NCI-H1417 (cell line): Measurements from ENCODE around the gene RPS21.
A peak's percentile ranks its signal among the peaks of the same experiment; 100 is the strongest.
"Not testable (repeated sequence)": the region's sequence is repeated elsewhere in the genome, so short reads cannot be mapped to it uniquely, and the experiment has no call there.

ENCODE experiments used
- DNase-seq, 3 experiments: peaks; one replicate each; lab custom pipeline; 2025; lab: John Stamatoyannopoulos, UW

RPS21 gene

DNA sequence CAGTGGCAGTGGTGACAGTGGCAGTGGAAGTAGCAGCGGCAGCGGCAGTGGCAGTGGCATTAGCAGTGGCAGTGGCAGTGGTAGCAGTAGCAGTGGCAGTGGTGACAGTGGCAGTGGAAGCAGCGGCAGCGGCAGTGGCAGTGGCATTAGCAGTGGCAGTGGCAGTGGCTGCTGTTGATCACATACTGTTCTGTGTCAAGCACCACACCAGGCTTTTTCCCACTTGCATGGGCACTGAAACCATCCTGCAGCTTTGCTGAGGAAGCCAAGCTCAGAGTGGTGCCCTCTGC, 39.1 kb downstream of the RPS21 start:
- not testable (repeated sequence) for DNase-seq

GRCh38 chr20:62426699-62427131, 39.8 kb downstream of the RPS21 start:
- peak; percentile 43 to 75 (median 57) for DNase-seq

- peak in 2 of 3 experiments; percentile 83 to 94 for DNase-seq
Observed at GRCh38 chr20:62427172-62428001, 40.5 kb downstream of the RPS21 start, which contains the start of gene RBBP8NL. RBBP8NL (minus strand) TSS chr20:62427539; CDS start chr20:62419647, 7,892 bp downstream.

GRCh38 chr20:62428002-62428372, 41.1 kb downstream of the RPS21 start:
- DNase-seq: no peak

DNA sequence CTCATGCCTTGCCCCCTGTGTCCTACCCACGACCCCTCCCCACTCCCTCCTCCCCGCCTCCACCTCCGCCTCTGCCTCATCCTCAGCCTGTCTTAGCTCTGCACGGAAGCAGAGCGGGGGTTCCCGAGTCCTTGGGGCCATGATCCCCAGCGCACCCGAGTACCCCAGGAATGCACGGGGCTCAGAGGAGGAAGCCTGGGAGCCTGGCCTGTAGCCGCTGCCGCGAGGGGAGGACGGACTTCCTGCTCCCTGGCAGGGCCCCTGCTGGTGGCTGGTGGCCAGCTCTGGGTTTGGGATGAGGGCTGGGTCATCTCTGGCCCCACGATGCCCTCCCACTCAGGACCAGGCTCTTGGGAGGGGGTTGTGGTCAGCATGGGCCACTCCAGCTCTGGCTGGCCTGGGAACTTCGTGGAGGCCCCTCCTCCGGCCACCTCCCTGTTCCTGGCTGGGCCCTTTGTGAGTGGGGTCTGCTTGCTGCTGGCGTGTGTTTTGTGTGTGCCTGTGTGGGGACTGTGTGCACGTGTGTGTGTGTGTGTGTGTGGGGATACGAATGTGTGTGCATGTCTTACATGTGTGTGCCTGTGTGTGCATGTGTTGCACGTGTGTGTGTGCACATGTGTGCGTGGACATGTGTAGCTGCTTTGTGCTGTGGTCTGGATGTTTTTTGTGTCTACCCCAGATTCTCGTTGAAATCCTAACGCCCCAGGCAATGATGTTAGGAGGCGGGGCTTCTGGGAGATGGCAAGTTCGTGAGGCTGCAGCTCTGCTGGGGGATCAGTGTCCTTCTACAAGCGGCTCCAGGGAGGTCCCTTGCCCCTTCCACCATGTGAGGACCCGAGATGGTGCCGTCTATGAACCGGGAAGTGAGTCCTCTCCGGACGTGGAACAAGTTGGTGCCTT, 41.7 kb downstream of the RPS21 start:
- no peak for DNase-seq

DNA sequence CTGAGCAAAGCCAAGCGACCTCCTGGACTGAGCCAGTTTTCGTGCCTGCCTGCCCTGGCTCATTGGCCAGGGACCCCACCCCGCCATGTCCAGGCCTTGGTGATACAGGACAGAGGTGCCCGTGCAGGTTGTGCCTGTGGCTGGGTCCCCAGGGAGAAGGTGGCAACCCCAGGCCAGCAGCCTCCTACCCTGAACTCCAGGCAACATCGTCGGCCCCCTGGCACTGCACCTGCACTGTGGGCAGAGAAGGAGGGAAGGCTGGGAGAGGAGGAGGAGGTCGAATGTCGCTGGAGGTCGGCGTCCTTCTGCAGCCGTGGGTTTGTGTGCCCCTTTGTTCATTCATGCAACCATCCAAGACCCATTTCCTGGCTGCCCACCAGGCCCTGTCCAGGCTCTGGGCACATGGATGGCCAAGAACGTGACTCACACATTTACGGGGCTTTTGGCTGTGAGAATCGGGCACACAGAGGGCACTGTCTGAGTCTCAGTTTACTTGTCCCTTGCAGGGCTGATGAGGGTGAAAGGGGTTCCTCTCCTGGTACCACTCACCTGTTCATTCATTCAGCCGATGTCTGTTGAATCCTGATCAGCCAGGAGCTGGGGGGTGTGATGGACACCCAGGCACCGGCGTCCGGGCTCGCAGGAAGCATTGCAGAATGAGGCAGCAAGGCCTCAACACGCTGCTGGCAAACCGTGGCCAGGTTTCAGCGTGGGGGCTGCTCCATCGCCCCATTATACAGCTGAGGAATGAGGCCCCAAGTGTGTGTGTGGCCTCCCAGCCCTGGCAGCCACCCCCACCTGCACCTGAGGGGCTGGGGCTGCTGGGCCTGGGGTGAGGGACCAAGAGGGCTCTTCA, 42.8 kb downstream of the RPS21 start:
- no peak for DNase-seq

DNA sequence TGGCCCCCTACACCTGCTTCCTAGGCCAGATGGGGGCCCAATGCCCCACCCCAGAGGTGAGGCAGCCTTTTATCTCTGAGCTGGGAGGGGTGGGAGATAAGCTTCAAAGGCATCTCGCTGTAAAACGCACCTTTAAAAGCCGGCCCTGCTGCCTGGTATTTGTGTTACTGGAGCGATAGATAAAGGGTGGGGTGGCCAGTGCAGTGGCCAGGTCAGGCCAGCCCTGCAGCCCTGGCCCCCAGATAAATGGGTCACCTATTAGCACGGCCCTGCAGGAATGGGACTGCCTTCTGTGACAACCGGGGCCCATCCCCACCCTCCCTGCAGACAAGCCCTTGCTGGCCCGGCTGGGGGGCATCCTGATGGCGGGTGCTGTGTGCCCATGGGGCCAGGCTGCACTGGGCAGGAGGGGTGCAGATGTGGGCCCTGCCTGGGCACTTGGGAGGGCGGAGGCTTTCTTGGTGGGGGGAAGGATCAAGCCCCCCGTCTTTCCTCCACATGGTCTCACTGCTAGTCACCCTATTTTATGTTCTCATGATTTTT, 43.5 kb downstream of the RPS21 start:
- no peak for DNase-seq

DNA sequence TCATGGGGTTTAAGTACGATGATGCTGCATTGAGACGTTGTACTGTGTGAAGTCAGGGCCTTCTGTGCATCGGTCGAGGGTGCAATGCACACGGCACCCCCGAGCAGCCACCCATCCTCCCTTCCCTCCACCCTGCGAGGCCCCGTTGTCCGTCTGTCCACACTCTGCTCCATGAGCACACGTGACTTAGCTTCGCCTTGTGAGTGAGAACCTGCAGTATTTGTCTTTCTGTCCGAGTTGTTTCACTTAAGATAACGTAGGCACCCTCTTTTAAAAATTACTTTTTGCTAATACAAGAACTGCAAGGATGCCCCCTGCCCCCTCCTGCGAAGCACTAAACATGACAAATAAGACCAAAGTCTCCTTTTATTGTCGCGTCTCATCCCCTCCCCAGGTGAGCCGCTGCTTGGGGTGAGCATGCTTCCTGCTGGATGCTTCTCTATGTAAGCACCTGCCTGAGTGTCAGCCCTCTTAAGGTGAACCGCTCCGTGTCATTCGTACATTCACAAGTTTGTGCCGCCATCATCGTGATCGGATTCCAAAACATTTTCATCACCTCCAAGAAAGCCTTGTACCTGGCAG, 44.1 kb downstream of the RPS21 start:
- DNase-seq: peak in 1 of 3 experiments; percentile 43

DNA sequence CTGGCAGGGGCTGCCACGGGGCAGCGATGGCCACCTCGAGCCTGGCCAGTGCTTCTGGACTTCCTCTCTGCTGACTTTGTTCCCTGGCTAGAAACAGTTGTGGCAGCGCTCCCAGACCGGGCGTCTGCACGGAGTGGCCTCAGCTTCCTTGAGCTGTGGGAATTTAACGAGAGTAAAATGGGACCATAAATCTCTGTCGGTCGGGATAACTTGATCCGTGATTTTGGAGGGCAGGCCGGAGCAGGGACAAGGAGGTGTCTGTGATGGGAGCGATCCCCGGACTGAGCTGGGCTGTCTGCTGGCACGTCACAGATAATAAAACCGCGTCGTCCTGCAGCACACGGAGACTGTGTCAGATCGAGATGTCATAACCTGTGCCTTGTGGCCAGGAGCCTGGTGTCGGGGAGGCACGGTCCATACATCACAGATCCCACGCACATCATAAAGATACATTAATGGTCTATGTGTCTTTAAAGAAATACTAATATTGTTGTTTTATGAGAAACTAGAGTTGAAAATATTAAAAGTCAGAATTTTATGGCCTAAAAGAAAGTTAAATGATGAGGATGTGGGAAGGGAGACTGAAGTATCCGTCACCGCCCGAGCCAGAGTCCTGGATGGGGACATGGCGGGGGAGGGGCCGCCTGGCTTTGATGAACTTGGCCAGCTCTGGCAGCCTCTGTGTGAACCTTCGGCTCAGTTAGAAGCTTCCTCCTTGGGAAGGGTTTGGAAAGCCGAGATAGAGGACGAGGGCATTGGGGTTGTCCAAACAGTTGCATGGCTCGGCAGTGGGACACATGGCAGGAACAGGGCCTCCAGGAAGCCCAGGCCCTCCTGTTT, 47.0 kb downstream of the RPS21 start:
- no peak for DNase-seq

DNA sequence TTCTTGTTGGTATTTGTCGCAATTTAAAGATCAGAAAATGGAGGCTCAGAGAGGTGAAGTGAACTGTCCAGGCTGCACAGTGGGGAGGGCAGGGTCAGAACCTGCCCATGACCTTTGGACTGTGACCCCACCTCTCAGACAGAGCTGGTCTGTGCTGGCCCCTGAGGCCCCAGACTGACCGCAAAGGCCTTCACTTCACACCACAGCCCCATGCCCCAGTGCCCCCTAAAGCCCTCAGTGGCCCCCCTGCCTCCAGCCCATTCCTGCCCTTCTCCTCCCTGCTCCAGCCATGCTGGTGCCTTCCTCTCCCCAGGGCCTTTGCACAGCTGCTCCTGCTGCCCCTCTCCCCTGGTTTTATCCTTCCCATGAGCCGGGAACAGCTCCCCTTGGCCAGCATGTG, 49.8 kb downstream of the RPS21 start:
- no peak for DNase-seq

DNA sequence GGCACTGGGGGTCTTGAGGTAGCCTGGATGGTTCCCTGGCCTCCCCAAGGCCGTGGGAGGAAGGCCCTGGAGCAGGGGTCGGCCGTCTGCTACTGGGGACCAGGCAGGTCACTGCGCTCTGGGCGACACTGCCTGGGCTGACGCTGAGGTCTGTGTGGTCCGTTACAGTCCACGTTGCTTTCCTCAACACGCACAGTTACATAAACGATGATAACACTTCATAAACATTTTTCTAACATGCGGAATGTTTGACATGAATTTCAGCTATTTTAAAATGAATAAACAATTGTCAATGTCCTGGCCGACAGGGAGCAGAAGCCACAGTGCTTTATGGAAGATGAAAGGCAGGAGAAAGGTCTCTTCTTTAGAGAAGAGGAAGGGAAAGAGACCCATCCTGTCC, 50.6 kb downstream of the RPS21 start:
- no peak for DNase-seq

DNA sequence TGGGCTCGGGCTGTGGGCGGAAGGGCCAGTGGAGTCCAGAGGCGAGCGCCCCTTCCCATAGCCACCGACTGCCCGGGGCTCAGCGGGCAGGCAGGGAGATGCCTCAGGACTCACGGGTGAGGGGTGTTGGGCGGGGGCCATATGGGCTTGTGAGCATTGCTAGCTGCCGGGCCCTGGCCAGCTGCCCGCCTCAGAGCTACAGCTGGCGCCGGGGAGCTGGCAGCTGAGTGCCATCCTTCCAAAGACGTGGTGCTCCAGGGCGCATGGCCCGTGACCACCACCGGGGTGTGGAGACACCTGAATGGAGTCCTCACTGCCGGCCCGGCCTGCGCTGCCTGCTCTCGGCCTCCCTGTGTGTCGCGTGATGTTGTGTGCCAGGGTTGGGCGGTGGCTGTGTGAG, 51.0 kb downstream of the RPS21 start:
- peak in 1 of 3 experiments; percentile 89 for DNase-seq
